ENCODE results near the gene EXD3.

EXD3 gene

GRCh38 chr9:137371946-137372651 lies 50.9 kb downstream of the EXD3 start:
- no peak overlapping the region for H3K4me3 ChIP-seq (ENCODE audit: low read length)
- no peak for DNase-seq (ENCODE audit: low read depth)
- TF ChIP-seq CTCF (conservative IDR thresholded peaks at IDR 0.05; ENCODE audit: low read length): no peak

GRCh38 chr9:137371521-137371941 lies 51.4 kb downstream of the EXD3 start:
- no peak for DNase-seq (ENCODE audit: low read depth)
- H3K4me3 ChIP-seq (ENCODE audit: low read length): no peak overlapping the region
- no peak for TF ChIP-seq CTCF (conservative IDR thresholded peaks at IDR 0.05; ENCODE audit: low read length)

GRCh38 chr9:137370865-137371520 lies 52.0 kb downstream of the EXD3 start:
- no peak overlapping the region for H3K4me3 ChIP-seq (ENCODE audit: low read length)
- DNase-seq (ENCODE audit: low read depth): no peak
- TF ChIP-seq CTCF (conservative IDR thresholded peaks at IDR 0.05; ENCODE audit: low read length): no peak

GRCh38 chr9:137369911-137370764 lies 52.8 kb downstream of the EXD3 start:
- no peak for TF ChIP-seq CTCF (conservative IDR thresholded peaks at IDR 0.05; ENCODE audit: low read length)
- no peak overlapping the region for H3K4me3 ChIP-seq (ENCODE audit: low read length)
- no peak for DNase-seq (ENCODE audit: low read depth)

GRCh38 chr9:137369061-137369787 lies 53.7 kb downstream of the EXD3 start:
- H3K4me3 ChIP-seq (ENCODE audit: low read length): no peak overlapping the region
- no peak for TF ChIP-seq CTCF (conservative IDR thresholded peaks at IDR 0.05; ENCODE audit: low read length)
- no peak for DNase-seq (ENCODE audit: low read depth)

GRCh38 chr9:137368431-137369035 lies 54.4 kb downstream of the EXD3 start:
- no peak overlapping the region for H3K4me3 ChIP-seq (ENCODE audit: low read length)
- TF ChIP-seq CTCF (conservative IDR thresholded peaks at IDR 0.05; ENCODE audit: low read length): no peak

More at GRCh38 chr9:137368431-137369035, 54.4 kb downstream of the EXD3 start:
- no peak for DNase-seq (ENCODE audit: low read depth)

Data from AG10803 (cell line).